ENCODE results near the gene CRELD2. TPM values are rescaled to one million over a fixed set of nuclear protein-coding genes. Genes with fewer than 3 reads are reported as not detected.

The CRELD2 gene
- total RNA-seq, 1 donor from 2014 or later, result 13.0 TPM

GRCh38 chr22:49955581-49956417, 37.4 kb downstream of the CRELD2 start:
- H3K27ac ChIP-seq (ENCODE audit: low read depth, low read length), result peak overlapping the region; percentile 93

GRCh38 chr22:49956418-49956770, 38.0 kb downstream of the CRELD2 start:
- Histone ChIP-seq H3K36me3 (ENCODE audit: control insufficient read depth in 3 of 3, insufficient read depth in 3 of 3, low read length in 3 of 3) (peaks cover 0 to under 1% (median 0%) of the 10 kb centered on the region in 3 donors), H3K4me1 (ENCODE audit: control insufficient read depth in 3 of 3, insufficient read depth in 3 of 3, low read length in 3 of 3) (peaks cover 40 to 62% (median 54%) of the 10 kb centered on the region in 3 donors), H3K27ac (ENCODE audit: low read depth, low read length) (no peak overlapping the region), H3K27me3 (ENCODE audit: control insufficient read depth in 3 of 3, insufficient read depth in 3 of 3, low read length in 3 of 3) (no peaks in the 10 kb centered on the region), H3K9ac (ENCODE audit: low read depth in 1 of 3, low read length in 3 of 3) (peak overlapping the region in 1 of 3 donors; percentile 87), H3K9me3 (ENCODE audit: control insufficient read depth in 3 of 3, low read length in 3 of 3) (no peaks in the 10 kb centered on the region), H3K4me3 (ENCODE audit: low read length in 3 of 3) (no peak overlapping the region)

More at GRCh38 chr22:49955581-49956417, 37.4 kb downstream of the CRELD2 start:
- no peaks in the 10 kb centered on the region for H3K36me3 ChIP-seq (ENCODE audit: control insufficient read depth in 3 of 3, insufficient read depth in 3 of 3, low read length in 3 of 3)
- H3K9me3 ChIP-seq (ENCODE audit: control insufficient read depth in 3 of 3, low read length in 3 of 3), result no peaks in the 10 kb centered on the region
- no peaks in the 10 kb centered on the region for H3K27me3 ChIP-seq (ENCODE audit: control insufficient read depth in 3 of 3, insufficient read depth in 3 of 3, low read length in 3 of 3)
- H3K9ac ChIP-seq (ENCODE audit: low read depth in 1 of 3, low read length in 3 of 3), result peak overlapping the region in 2 of 3 donors; percentile 87
- H3K4me1 ChIP-seq (ENCODE audit: control insufficient read depth in 3 of 3, insufficient read depth in 3 of 3, low read length in 3 of 3), result peaks cover 40 to 62% (median 54%) of the 10 kb centered on the region in 3 donors
- H3K4me3 ChIP-seq (ENCODE audit: low read length in 3 of 3), result no peak overlapping the region

- Histone ChIP-seq H3K27me3 (ENCODE audit: control insufficient read depth in 3 of 3, insufficient read depth in 3 of 3, low read length in 3 of 3) (no peaks in the 10 kb centered on the region), H3K9ac (ENCODE audit: low read depth in 1 of 3, low read length in 3 of 3) (peak overlapping the region in 1 of 3 donors; percentile 87), H3K4me3 (ENCODE audit: low read length in 3 of 3) (no peak overlapping the region), H3K27ac (ENCODE audit: low read depth, low read length) (no peak overlapping the region), H3K36me3 (ENCODE audit: control insufficient read depth in 3 of 3, insufficient read depth in 3 of 3, low read length in 3 of 3) (peaks cover 0 to 7% (median 0%) of the 10 kb centered on the region in 3 donors), H3K4me1 (ENCODE audit: control insufficient read depth in 3 of 3, insufficient read depth in 3 of 3, low read length in 3 of 3) (peaks cover 40 to 67% (median 54%) of the 10 kb centered on the region in 3 donors), H3K9me3 (ENCODE audit: control insufficient read depth in 3 of 3, low read length in 3 of 3) (no peaks in the 10 kb centered on the region)
These were observed 38.7 kb downstream of the CRELD2 start for GRCh38 chr22:49956914-49957825.

DNA sequence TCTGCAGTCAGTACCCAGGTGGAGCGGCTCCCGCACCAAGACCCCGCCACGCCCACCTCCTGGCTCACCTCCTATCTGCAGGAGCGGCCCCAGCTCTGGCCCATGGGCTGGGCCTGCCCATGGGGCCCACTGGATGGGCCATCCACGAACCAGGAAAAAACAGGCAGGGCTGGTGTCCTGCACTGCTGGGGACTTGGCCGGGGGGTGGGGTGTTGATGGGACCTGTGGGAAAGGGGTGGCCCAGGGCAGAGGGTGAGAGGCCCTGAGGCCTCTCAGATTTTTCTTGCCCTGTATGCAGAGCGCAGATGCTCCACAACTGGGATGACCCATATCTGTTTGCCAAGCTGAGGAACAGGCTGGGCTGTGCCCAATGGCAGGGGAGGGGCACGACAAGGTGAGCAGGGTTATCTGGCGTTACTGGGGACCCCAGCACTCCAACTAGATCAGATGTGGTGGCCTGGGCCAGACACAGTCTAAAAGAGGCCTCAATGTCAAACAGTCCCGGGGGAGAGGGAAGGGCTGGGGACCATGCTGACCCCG, 39.5 kb downstream of the CRELD2 start:
- Histone ChIP-seq H3K4me3 (ENCODE audit: low read length in 3 of 3) (no peak overlapping the region), H3K4me1 (ENCODE audit: control insufficient read depth in 3 of 3, insufficient read depth in 3 of 3, low read length in 3 of 3) (peaks cover 43 to 65% (median 54%) of the 10 kb centered on the region in 3 donors), H3K9me3 (ENCODE audit: control insufficient read depth in 3 of 3, low read length in 3 of 3) (no peaks in the 10 kb centered on the region), H3K27ac (ENCODE audit: low read depth, low read length) (no peak overlapping the region), H3K27me3 (ENCODE audit: control insufficient read depth in 3 of 3, insufficient read depth in 3 of 3, low read length in 3 of 3) (no peaks in the 10 kb centered on the region), H3K36me3 (ENCODE audit: control insufficient read depth in 3 of 3, insufficient read depth in 3 of 3, low read length in 3 of 3) (peaks cover 3 to 12% (median 3%) of the 10 kb centered on the region in 3 donors), H3K9ac (ENCODE audit: low read depth in 1 of 3, low read length in 3 of 3) (no peak overlapping the region)

- Histone ChIP-seq H3K4me1 (ENCODE audit: control insufficient read depth in 3 of 3, insufficient read depth in 3 of 3, low read length in 3 of 3) (peaks cover 44 to 65% (median 54%) of the 10 kb centered on the region in 3 donors), H3K27ac (ENCODE audit: low read depth, low read length) (no peak overlapping the region)
These were observed 40.0 kb downstream of the CRELD2 start for GRCh38 chr22:49958366-49958921.

GRCh38 chr22:49958931-49959781, 40.7 kb downstream of the CRELD2 start:
- peaks cover 44 to 65% (median 54%) of the 10 kb centered on the region in 3 donors for H3K4me1 ChIP-seq (ENCODE audit: control insufficient read depth in 3 of 3, insufficient read depth in 3 of 3, low read length in 3 of 3)
- H3K9ac ChIP-seq (ENCODE audit: low read depth in 1 of 3, low read length in 3 of 3), result peak overlapping the region; percentile 80 to 97 (median 86)
- no peaks in the 10 kb centered on the region for H3K27me3 ChIP-seq (ENCODE audit: control insufficient read depth in 3 of 3, insufficient read depth in 3 of 3, low read length in 3 of 3)
- H3K4me3 ChIP-seq (ENCODE audit: low read length in 3 of 3), result peak overlapping the region; percentile 67 to 94 (median 81)
- no peaks in the 10 kb centered on the region for H3K9me3 ChIP-seq (ENCODE audit: control insufficient read depth in 3 of 3, low read length in 3 of 3)
- H3K27ac ChIP-seq (ENCODE audit: low read depth, low read length), result peak overlapping the region; percentile 92
- H3K36me3 ChIP-seq (ENCODE audit: control insufficient read depth in 3 of 3, insufficient read depth in 3 of 3, low read length in 3 of 3), result peaks cover 10 to 21% (median 15%) of the 10 kb centered on the region in 3 donors

More at GRCh38 chr22:49958366-49958921, 40.0 kb downstream of the CRELD2 start:
- H3K9ac ChIP-seq (ENCODE audit: low read depth in 1 of 3, low read length in 3 of 3), result no peak overlapping the region
- H3K9me3 ChIP-seq (ENCODE audit: control insufficient read depth in 3 of 3, low read length in 3 of 3), result no peaks in the 10 kb centered on the region
- H3K27me3 ChIP-seq (ENCODE audit: control insufficient read depth in 3 of 3, insufficient read depth in 3 of 3, low read length in 3 of 3), result no peaks in the 10 kb centered on the region
- H3K36me3 ChIP-seq (ENCODE audit: control insufficient read depth in 3 of 3, insufficient read depth in 3 of 3, low read length in 3 of 3), result peaks cover 8 to 17% (median 9%) of the 10 kb centered on the region in 3 donors
- no peak overlapping the region for H3K4me3 ChIP-seq (ENCODE audit: low read length in 3 of 3)

DNA sequence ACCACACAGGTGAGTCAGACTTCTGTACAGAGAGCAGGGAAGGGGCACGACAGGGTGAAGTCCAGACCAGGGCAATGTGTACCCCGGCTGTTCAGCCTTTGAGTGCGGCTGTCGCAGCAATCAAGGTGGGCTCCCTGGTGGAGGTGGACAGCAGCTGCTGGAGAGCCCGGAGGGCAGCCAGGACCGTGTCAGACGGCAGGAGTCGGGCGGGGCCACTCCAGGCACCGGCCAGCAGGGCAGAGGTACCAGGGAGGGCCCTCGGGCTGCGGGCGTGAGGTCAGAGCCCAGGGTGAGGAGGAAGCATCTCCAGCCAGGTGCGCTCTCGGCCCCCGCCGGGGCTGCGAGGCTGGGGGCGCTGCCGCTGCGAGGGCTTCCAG, 41.3 kb downstream of the CRELD2 start:
- Histone ChIP-seq H3K4me1 (ENCODE audit: control insufficient read depth in 3 of 3, insufficient read depth in 3 of 3, low read length in 3 of 3) (peaks cover 44 to 65% (median 54%) of the 10 kb centered on the region in 3 donors), H3K9me3 (ENCODE audit: control insufficient read depth in 3 of 3, low read length in 3 of 3) (no peaks in the 10 kb centered on the region), H3K4me3 (ENCODE audit: low read length in 3 of 3) (peak overlapping the region; percentile 67 to 94 (median 81)), H3K9ac (ENCODE audit: low read depth in 1 of 3, low read length in 3 of 3) (peak overlapping the region; percentile 80 to 97 (median 86)), H3K27ac (ENCODE audit: low read depth, low read length) (peak overlapping the region; percentile 92), H3K36me3 (ENCODE audit: control insufficient read depth in 3 of 3, insufficient read depth in 3 of 3, low read length in 3 of 3) (peaks cover 16 to 22% (median 16%) of the 10 kb centered on the region in 3 donors), H3K27me3 (ENCODE audit: control insufficient read depth in 3 of 3, insufficient read depth in 3 of 3, low read length in 3 of 3) (no peaks in the 10 kb centered on the region)

GRCh38 chr22:49960159-49961004, 41.9 kb downstream of the CRELD2 start, which contains the start of gene PIM3:
TSS of gene PIM3 (plus strand) at chr22:49960772. CDS start at chr22:49960948, 176 bp downstream.
- Histone ChIP-seq H3K9ac (ENCODE audit: low read depth in 1 of 3, low read length in 3 of 3) (peak within 1 kb of the TSS; percentile 87 to 97 (median 90)), H3K9me3 (ENCODE audit: control insufficient read depth in 3 of 3, low read length in 3 of 3) (no peaks in the 10 kb centered on the region), H3K27me3 (ENCODE audit: control insufficient read depth in 3 of 3, insufficient read depth in 3 of 3, low read length in 3 of 3) (no peaks in the 10 kb centered on the region), H3K36me3 (ENCODE audit: control insufficient read depth in 3 of 3, insufficient read depth in 3 of 3, low read length in 3 of 3) (peaks cover 16 to 22% (median 20%) of the 10 kb centered on the region in 3 donors), H3K4me1 (ENCODE audit: control insufficient read depth in 3 of 3, insufficient read depth in 3 of 3, low read length in 3 of 3) (peaks cover 43 to 65% (median 54%) of the 10 kb centered on the region in 3 donors), H3K4me3 (ENCODE audit: low read length in 3 of 3) (peak within 1 kb of the TSS; percentile 86 to 94 (median 92)), H3K27ac (ENCODE audit: low read depth, low read length) (peak within 1 kb of the TSS; percentile 92)
